HG03575 (cell line): ENCODE measurements around the gene RSPH10B2.
"Not testable (repeated sequence)": the region's sequence is repeated elsewhere in the genome, so short reads cannot be mapped to it uniquely, and the experiment has no call there.

Experiments used
- ATAC-seq: cut with Tn5 transposase; IDR thresholded peaks from one replicate; pipeline ENCODE4 v1.9.1; 2021; ENCODE audit not compliant: unreplicated experiment, insufficient number of reproducible peaks, low FRiP score; ENCODE audit errors: extremely low read depth

RSPH10B2 gene

GRCh38 chr7:6831018-6831725, 77.3 kb downstream of the RSPH10B2 start:
- ATAC-seq, result no peak

- ATAC-seq, result no peak
These were observed 79.7 kb downstream of the RSPH10B2 start for GRCh38 chr7:6833636-6834035.

GRCh38 chr7:6835521-6835920, 81.6 kb downstream of the RSPH10B2 start:
- not testable (repeated sequence) for ATAC-seq

- ATAC-seq, result not testable (repeated sequence)
These were observed 83.2 kb downstream of the RSPH10B2 start for GRCh38 chr7:6837081-6837480.

GRCh38 chr7:6842278-6842921, 88.5 kb downstream of the RSPH10B2 start:
- not testable (repeated sequence) for ATAC-seq

- ATAC-seq, result not testable (repeated sequence)
These were observed 89.2 kb downstream of the RSPH10B2 start for GRCh38 chr7:6843092-6843491.

GRCh38 chr7:6843654-6844053, 89.8 kb downstream of the RSPH10B2 start:
- not testable (repeated sequence) for ATAC-seq

- ATAC-seq, result not testable (repeated sequence)
These were observed 92.1 kb downstream of the RSPH10B2 start for GRCh38 chr7:6845971-6846449.

- ATAC-seq, result not testable (repeated sequence)
These were observed 93.8 kb downstream of the RSPH10B2 start for GRCh38 chr7:6847751-6848150.
